Transverse colon (tissue), 3 donors: Measurements from ENCODE around the gene AMER2.

Experiments
- POLR2A ChIP-seq: fragments of 450-650 bp; IDR thresholded peaks from one replicate; pipeline ENCODE4 v1.6.1; 2016; ENCODE audit warnings: antibody characterized with exemption, mild to moderate bottlenecking, moderate library complexity
- TF ChIP-seq, protein P1 (sequence below), 5 experiments: fragments of 200-600 bp in 3 of 5; fragments of 450-650 bp in 2 of 5; sonication (generic) in 3 of 5; IDR thresholded peaks; 1 replicate in 2 of 5; 2 replicates in 3 of 5; pipeline ENCODE4 v1.5.1; 2016 to 2017; ENCODE audit warnings: antibody characterized with exemption in 5 of 5, inconsistent platforms in 3 of 5, mild to moderate bottlenecking in 2 of 5, moderate library complexity in 1 of 5

DNA sequence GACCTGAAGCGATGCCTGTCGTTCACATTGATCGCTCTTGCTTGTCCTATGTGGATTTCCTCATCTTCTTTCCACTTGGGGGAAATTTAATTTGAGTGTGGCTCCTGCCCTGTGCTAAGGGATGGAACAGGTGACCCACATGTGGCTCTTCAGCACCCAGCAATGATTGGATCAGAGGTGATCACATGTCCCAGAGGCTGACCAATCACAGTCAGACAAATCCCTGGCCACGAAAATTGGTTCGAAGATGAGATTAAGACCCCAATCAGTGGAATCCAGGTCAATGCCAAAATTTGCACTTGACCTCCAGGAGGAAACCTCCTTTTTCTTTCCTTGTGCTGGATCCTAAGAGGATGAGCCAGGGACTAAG lies 23.7 kb downstream of the AMER2 start:
- TF ChIP-seq POLR2A = no peak
- TF ChIP-seq, protein P1, sequence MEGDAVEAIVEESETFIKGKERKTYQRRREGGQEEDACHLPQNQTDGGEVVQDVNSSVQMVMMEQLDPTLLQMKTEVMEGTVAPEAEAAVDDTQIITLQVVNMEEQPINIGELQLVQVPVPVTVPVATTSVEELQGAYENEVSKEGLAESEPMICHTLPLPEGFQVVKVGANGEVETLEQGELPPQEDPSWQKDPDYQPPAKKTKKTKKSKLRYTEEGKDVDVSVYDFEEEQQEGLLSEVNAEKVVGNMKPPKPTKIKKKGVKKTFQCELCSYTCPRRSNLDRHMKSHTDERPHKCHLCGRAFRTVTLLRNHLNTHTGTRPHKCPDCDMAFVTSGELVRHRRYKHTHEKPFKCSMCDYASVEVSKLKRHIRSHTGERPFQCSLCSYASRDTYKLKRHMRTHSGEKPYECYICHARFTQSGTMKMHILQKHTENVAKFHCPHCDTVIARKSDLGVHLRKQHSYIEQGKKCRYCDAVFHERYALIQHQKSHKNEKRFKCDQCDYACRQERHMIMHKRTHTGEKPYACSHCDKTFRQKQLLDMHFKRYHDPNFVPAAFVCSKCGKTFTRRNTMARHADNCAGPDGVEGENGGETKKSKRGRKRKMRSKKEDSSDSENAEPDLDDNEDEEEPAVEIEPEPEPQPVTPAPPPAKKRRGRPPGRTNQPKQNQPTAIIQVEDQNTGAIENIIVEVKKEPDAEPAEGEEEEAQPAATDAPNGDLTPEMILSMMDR (IDR thresholded peaks at IDR 0.05) = no peak
